ENCODE data around the gene EGFLAM.

Gene EGFLAM

DNA sequence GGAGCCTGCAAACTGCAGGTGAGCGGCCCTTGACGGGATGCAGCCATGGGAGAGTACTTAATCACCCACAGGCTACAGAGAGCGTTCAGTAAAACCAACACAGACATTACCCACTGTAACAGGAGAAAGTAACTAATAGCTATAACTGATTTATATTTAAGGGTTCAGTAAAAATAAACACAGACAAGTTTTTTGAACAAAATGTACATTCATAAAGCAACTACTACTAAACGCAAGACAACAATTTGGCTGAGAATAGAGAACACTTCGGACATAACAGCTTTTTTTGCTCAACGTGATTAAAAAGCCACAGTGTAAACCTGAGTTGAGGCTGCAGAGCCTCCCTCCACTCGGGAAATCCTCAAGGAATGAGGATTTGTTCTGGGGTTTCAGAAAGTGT, 236.4 kb downstream of the EGFLAM start:
- no peaks in the 10 kb centered on the region for H3K9me3 Mint-ChIP-seq
- no peaks in the 10 kb centered on the region for H3K4me1 Mint-ChIP-seq
- H3K27me3 Mint-ChIP-seq = peaks cover 29% of the 10 kb centered on the region
- no peak overlapping the region for H3K4me3 Mint-ChIP-seq
- H3K36me3 Mint-ChIP-seq = no peaks in the 10 kb centered on the region
- ATAC-seq = no peak
- H3K27ac Mint-ChIP-seq = no peak overlapping the region

DNA sequence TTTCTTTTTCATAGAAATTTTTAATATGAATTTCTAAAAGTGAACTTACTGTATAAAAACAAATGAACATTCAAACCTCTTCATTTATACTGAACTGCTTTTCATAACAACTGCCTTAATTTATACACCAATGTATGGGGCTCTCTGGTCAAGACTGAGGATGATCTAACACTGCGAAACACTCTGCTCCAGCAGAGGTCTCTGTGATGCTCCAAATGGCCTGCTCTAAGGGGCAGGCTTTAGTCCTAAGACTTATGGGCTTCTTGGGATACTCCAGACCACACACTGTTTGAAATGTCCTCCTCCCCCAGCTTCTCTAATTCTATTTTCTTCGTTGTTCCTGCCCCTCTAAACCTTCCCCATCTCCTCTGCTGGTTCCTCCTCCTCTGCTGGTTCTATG, 239.6 kb downstream of the EGFLAM start:
- Mint-ChIP-seq H3K4me3 (no peak overlapping the region), H3K27ac (no peak overlapping the region), H3K36me3 (no peaks in the 10 kb centered on the region), H3K27me3 (peaks cover 18% of the 10 kb centered on the region), H3K4me1 (no peaks in the 10 kb centered on the region), H3K9me3 (no peaks in the 10 kb centered on the region)
- no peak for ATAC-seq

DNA sequence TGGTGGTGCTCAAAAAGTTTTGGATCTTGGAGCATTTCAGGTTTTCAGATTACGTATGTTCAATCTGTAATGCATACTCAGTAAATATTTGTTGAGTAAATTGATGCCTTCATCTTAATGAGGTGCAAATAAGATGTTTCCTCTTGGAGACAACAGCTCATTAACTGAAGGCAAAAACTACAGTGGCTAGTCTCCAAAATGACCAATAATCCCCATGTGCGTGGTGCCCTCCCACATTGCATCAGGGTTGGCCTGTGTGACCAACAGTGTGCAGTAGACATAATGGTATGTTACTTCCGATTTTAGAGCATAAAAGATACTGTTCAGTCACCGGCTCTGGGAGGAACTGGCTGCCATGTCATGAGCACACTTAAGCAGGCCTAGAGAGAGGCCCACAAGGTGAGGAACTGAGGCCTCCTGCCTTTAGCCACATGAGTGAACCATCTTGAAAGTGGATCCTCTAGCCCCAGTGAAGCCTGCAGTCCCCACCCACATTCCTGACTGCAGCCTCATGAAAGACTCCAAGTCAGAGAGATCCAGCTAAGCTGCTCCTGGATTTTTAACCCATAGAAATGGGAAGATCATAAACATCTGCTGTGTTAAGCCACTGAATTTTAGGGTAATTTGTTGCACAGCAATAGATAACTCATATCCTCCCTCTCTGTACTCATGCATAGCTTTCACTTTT, 242.4 kb downstream of the EGFLAM start:
- H3K36me3 Mint-ChIP-seq = no peaks in the 10 kb centered on the region
- H3K9me3 Mint-ChIP-seq = no peaks in the 10 kb centered on the region
- H3K27me3 Mint-ChIP-seq = no peaks in the 10 kb centered on the region
- no peak for ATAC-seq
- H3K4me3 Mint-ChIP-seq = no peak overlapping the region
- no peak overlapping the region for H3K27ac Mint-ChIP-seq
- no peaks in the 10 kb centered on the region for H3K4me1 Mint-ChIP-seq

DNA sequence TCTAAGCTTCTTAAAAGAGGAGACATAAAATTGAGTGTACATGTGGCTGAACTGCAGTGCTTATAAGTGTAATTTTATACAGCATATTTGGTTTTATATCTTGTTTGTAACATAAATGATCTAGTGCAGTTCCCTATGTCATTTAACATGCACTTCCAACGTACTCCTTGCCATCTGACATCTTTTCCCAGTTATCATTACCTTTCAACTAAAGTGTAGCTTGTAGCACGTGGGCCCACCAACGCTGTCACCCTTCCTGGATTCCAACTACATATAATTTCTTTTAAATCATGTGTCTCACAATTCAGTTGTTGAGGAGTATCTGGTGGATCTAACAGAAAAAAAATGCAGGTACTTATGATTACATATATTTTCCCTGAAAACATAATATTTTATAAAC, 247.9 kb downstream of the EGFLAM start:
- Mint-ChIP-seq H3K27me3 (no peaks in the 10 kb centered on the region), H3K4me3 (no peak overlapping the region), H3K27ac (no peak overlapping the region), H3K4me1 (no peaks in the 10 kb centered on the region), H3K36me3 (no peaks in the 10 kb centered on the region), H3K9me3 (no peaks in the 10 kb centered on the region)
- ATAC-seq = no peak

DNA sequence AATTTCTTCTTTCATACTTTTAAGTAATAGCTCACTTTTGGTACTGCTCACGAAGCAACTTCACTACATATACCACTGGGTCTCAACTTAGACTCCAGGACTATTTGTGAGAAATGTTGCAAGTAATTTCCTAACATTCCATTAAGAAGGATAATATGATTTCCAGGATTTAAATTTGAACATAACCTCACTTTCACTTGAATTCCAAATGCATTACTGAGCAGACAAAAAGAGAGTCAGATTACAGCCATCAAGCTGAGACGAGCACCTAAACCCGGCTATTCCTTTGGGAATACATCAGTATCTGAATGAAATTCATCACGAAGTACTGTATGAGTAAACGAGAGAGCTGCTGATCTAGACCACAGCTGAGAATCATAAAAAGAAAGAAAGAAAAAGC, 250.8 kb downstream of the EGFLAM start:
- H3K36me3 Mint-ChIP-seq = no peaks in the 10 kb centered on the region
- no peak overlapping the region for H3K27ac Mint-ChIP-seq
- peaks cover 10% of the 10 kb centered on the region for H3K27me3 Mint-ChIP-seq
- no peak for ATAC-seq
- no peaks in the 10 kb centered on the region for H3K9me3 Mint-ChIP-seq
- H3K4me1 Mint-ChIP-seq = no peaks in the 10 kb centered on the region
- no peak overlapping the region for H3K4me3 Mint-ChIP-seq

Data from stimulated activated memory B cell treated with anti-CD40 and anti-IgM and Interleukin-4, amounts not matched to agents 10 μg/mL and 1 μg/mL and 100 μg/mL, for 72 hours (primary cell).